BJ (cell line): ENCODE data around the gene GRAPL. TPM values are rescaled to one million over a fixed set of nuclear protein-coding genes. Genes with fewer than 3 reads are reported as not detected.
"Not testable (repeated sequence)": the region's sequence is repeated elsewhere in the genome, so short reads cannot be mapped to it uniquely, and the experiment has no call there.

Source experiments
- CTCF ChIA-PET: fragments of 350-600 bp; formaldehyde crosslinking; extraction: SDS; loops from one replicate; lab custom pipeline; 2021; ENCODE audit warnings: antibody characterized with exemption, inconsistent platforms; lab: Yijun Ruan, JAX
- POLR2A ChIA-PET: fragments of 300-600 bp; sonication (Branson Sonifier 250); formaldehyde crosslinking; extraction: SDS; loops from one replicate; lab custom pipeline; 2021; ENCODE audit warnings: antibody characterized with exemption; lab: Charles Lee
- DNase-seq: peaks from one replicate; pipeline ENCODE4 v3.0.0-alpha.2; 2011; ENCODE audit warnings: low read depth
- H3K27me3 ChIP-seq: 2 replicates; pipeline ENCODE4 v1.6.0; 2011; ENCODE audit warnings: low read length; ENCODE audit not compliant: control insufficient read depth, insufficient read depth
- H3K36me3 ChIP-seq: 2 replicates; pipeline ENCODE4 v1.5.1; 2011; ENCODE audit warnings: low read length; ENCODE audit not compliant: control insufficient read depth, insufficient read depth
- H3K4me3 ChIP-seq: 2 replicates; pipeline ENCODE4 v1.5.1; 2011; ENCODE audit warnings: low read depth, mild to moderate bottlenecking, control low read depth, low read length
- polyA minus RNA-seq: library from RNA; depleted of rRNA, polyadenylated mRNA; stranded (reverse); fragments of >200 nt; gene quantifications from 2 replicates; pipeline ENCODE4 v1.2.3, GENCODE V29; 2011; rRNA and poly(A)+ RNA removed
- polyA plus RNA-seq: library from polyadenylated mRNA; depleted of rRNA; stranded (reverse); fragments of >200 nt; gene quantifications from 2 replicates; pipeline ENCODE4 v1.2.3, GENCODE V29; 2011; rRNA removed

GRAPL gene
- polyA plus RNA-seq = not detected in 2 replicates
- polyA minus RNA-seq = not detected in 2 replicates

DNA sequence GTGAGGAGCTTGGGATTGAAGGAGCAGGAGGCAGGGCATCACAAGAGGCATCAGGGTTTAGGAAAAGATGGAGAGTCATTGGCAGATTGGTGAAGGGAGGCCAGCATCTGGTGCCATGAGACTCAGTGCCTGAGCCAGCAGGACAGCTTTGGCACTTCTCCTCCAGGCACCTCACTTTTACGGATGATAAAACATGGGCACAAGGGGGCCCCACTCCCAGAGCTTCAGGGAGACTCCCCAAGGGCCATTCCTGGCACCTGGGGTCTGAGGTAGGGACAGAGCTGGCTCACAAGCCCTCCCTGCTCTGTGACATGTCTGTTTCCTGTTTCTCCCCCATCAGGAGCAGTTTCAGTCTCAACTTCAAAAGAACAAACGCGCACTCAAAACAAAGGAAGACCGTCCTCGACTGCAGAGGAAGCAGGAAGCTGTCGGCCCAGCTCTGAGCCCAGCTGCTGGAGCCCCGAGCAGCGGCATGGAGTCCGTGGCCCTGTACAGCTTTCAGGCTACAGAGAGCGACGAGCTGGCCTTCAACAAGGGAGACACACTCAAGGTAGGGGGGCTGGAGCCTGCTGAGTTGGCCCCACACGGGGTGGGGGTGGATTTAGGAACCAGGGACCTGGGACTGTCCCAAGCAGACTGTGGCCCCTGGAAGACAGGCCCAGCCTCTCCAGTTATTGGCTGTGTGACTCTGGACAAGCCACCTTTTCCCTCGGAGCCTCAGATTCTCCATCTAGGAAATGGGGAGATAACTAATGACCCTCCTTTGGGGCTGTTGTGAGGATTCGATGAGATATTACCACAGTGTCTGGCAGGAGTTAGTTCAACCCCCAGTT, at the start of gene GRAPL:
Gene GRAPL, plus strand, starts transcription at position 442 of the 833 bp plus-strand sequence. Its CDS starts 31 bp downstream, at position 473.
- CTCF ChIA-PET = not testable (repeated sequence)

DNA sequence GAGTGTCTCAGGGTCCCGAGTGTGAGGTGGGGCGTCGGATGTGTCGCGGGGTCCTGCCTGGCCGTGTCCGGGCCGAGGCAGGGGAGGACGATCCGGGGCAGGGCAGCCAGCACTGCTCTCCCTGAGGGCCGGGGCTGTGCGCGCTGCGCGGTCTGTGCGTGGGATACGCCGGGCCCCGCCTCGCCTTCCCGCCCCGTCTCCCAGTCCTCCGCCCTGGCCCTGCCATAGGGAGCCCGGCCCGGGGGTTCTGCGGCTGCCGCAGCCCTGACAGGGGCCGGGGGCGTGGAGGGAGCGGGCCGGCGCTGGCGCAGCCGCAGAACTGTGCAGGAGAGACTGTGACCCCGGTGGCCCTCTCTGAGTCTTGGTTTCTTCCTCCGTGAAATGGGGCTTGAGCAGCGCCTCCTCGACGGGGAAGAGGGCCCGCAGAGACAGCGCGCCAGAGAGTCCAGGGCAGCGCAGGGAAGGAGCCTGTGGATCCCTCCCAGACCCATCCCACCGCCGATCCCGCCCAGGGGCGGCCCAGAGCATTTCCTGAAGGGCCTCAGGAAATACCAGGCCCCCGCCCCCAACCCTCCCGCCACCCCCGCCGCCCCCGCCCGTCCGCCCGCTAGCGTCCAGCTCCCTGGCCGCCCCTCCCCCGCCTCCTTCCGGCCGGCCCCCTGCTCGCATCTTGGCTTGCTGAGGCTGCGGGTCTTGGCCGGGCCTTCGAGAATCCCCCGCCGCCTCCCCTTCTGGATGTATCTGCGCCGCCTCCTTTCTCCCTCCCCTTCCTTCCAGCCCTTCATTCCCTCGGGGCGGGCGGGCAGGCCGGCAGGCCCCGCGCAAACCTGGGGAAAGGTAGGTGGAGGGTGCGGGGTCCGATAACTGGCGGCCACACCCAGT, 38.3 kb upstream of the GRAPL start:
- POLR2A ChIA-PET, DNase-seq, H3K4me3 ChIP-seq, CTCF ChIA-PET, H3K36me3 ChIP-seq, H3K27me3 ChIP-seq: not testable (repeated sequence)

More for the DNA sequence above, at the start of gene GRAPL:
- POLR2A ChIA-PET, H3K27me3 ChIP-seq, DNase-seq, H3K4me3 ChIP-seq, H3K36me3 ChIP-seq: not testable (repeated sequence)

DNA sequence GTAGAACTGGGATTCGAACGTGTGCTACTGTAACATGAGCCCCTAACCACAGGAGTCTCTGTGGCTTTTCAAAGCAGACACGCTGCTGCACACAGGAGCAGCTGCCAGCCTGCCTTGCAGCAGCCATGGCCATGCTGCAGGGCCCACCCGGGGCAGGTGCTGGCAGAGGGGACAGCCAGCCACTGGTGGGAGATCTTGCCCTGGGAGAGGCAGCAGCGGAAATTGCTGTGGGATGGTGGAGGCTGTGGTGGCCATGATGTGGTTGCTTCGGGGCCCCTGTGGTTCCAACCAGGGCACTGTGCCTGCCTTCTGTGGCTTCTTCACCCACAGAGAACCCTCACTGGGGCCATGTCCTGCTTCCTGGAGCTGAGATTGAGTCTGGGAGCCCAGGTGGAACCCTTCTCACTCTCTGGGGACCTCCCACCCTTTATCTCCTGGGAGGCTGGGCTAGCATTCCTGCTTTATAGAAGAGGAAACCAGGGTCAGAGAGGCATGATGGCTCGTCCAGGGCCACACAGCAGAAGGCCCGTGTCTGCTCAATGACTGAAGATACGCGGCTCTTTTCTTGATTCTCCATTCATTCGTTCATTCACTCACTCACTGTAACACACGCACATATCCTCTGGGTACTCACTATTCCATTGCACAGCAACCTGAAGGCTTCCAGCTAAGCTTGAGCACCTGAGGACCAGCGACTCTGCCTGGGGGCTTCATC, 37.2 kb upstream of the GRAPL start:
- DNase-seq, POLR2A ChIA-PET, H3K27me3 ChIP-seq, CTCF ChIA-PET, H3K36me3 ChIP-seq, H3K4me3 ChIP-seq: not testable (repeated sequence)

DNA sequence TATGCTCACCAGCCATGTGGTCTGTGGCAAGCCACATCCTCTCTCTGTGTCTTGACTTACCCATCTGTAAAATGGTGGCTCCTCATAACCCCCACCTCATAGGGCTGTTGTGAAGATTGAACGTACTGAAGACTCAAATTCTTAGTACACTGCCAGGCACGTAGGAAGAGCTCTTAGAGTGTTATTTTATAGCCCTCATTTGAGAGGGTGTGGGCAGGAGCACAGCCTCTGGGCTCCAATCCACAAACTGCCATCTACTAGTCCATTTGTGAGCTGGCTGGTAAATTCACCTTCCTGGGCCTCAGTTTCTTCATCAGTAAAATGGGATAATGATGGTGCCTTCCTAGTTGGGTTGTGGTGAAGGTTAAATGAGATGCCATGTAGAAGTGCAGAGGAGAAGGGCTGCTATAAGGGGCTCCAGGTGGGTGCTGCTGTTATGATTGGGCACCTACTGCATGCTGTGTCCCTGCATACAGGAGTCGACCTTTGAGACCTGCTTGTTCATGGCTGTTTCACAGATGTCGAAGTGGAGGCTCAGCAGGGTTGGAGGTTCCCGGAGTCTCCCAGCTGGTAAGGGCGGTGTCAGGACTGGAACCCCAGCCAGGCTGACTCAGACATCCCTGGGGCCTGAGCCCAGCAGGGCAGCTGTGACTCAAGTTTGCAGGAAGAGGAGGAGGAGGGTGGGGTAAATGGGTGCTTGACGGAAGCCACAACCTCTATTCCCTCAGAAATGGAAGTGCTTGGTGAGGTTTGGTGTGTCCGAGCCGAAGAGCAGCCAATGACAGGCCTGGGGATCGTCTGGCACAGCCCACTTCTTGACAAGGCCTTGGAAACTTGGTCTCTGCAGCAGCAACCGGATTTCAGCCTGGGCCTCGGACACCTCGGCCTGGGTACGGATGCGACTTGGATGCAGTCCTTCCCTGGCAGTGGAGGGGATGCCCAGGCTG, 34.4 kb upstream of the GRAPL start:
- CTCF ChIA-PET, H3K27me3 ChIP-seq, H3K36me3 ChIP-seq, H3K4me3 ChIP-seq, DNase-seq, POLR2A ChIA-PET: not testable (repeated sequence)

DNA sequence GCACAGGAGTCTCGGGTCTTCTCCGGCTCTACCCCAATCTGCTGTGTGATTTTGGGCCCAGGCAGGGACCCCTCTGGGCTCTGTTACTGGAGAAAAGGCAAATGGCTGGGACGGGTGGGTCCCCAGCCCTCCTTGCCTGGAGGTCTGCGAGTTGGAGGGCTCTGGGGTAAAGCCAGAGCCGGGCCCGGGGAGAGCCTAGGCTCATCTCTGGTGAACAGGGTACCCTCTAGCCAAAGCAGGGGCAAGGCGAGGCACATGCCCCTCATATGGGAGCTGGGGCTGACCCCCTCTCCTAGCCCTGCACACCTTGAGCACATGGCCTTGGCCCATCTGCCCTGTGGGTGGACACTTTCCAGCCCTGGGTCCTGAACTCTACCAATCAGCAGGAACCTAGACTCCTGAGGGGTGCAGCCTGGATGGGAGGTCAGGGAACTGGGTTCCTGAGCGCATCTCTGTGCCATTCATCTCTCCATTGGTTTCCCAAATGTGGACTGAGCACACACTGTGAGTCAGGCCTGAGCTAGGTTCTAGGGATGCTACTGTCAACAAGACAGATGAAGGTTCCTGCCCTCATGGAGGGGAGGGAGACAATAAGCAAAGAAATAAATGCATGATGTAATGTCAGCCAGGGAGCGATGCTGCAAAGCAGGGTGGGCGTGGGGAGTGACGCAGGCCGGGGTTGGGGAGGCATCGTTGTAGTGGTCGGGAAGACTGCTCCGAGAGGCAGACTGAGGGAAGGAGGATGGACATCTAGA, 33.5 kb upstream of the GRAPL start:
- H3K36me3 ChIP-seq, POLR2A ChIA-PET, CTCF ChIA-PET, H3K4me3 ChIP-seq, H3K27me3 ChIP-seq, DNase-seq: not testable (repeated sequence)

DNA sequence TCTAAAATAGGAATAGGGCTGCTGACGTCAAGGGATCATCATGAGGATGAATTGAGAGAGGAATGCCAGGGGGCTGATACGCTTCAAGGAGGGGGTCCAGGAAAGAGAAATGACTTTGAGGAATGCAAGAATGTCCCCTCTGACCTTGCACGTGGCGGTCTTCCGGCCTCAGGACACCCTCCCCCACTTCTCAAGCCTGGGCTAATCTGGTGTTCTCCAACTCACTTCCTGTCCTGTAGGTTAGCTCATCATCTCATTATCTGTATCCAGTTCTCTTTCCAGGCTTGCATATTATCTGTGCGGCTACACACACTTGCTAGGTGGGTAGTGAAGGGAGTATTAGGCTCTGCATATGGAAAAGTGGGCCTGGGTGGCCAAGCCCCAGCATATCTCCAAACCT, 18.9 kb upstream of the GRAPL start:
- CTCF ChIA-PET, DNase-seq, H3K4me3 ChIP-seq, H3K27me3 ChIP-seq, POLR2A ChIA-PET, H3K36me3 ChIP-seq: not testable (repeated sequence)

DNA sequence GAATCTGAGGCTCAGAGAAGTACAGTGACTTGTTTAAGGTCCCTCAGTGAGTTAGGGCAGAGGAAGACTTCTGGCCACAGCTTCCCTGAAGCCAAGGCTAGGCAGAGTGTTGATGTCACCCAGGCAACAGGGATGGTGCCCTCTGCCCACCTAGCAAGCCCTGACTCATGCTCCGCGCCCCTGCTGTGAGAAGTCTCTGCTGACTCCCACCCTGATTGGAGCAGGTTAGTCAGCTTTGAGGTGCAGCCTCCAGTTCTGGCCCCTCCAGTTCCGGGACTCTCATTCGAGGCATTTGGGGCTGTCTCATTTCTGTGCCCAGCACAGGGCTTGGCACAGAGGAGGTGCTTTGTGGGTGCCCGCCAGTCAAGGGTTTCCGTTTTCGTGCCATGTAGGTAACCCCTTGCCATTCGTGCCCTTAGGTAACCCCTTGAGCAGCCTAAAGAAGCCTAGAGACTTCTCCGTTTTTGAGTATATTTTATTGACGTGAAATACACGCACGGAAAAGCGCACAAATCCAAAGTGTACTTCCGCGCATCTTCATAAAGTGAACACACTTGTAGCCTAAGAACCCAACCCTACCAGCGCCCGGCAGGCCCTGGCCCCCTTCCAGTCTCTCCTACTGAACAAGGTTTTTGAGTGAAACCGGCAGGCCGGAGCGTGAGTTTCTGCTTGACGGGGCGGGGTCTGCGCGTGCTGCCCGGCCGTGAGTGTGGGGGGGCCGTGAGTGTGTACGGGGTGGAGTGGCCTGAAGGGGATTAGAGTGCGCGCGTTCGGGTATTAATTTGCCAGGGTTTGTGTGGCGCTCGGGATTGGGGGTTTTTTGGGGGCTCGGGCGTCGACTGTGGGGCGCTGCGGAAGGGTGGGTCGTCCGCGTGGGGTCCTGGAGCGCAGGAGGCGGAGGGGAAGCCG, 16.9 kb upstream of the GRAPL start:
- H3K27me3 ChIP-seq, CTCF ChIA-PET, H3K36me3 ChIP-seq, DNase-seq: not testable (repeated sequence)
- POLR2A ChIA-PET = interaction anchor here (0.6 kb wide), 1 partner anchor 910 kb away, joined by 9 read pairs; no protein-coding TSS in a partner anchor
- H3K4me3 ChIP-seq = peak overlapping the region; percentile 18; the same call in 1 of the 2 replicates

DNA sequence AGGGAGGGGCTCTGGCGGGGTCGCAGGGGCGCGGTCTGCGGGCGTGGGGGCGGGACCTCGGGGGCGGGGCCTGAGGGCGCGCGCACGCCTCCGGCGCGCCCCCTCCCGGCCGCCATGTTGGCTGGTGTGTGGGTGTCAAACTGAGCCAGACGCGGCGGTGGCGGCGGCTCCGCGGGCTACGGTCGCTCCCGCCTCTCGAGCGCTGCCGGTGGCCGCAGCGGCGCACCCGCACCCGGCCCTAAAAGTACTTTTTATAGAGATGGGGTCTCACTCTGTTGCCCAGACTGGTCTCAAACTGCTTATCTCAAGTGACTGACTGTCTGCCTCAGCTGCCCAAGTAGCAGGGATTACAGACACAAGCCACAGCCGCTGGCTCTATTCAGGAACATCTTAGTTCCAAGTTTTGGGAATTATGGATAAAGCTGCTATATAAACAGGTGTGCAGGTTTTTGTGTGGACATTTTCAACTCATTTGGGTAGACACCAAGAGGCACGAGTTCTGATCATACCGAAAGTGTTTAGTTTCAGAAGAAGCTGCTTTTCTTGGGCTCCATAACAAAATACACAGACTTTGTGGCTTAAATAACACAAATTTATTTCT, 16.2 kb upstream of the GRAPL start:
- H3K4me3 ChIP-seq = peak overlapping the region; percentile 35
- H3K27me3 ChIP-seq, DNase-seq, H3K36me3 ChIP-seq, CTCF ChIA-PET: not testable (repeated sequence)
- POLR2A ChIA-PET = interaction anchor here (0.6 kb wide), 1 partner anchor 911 kb away, joined by 9 read pairs; no protein-coding TSS in a partner anchor

DNA sequence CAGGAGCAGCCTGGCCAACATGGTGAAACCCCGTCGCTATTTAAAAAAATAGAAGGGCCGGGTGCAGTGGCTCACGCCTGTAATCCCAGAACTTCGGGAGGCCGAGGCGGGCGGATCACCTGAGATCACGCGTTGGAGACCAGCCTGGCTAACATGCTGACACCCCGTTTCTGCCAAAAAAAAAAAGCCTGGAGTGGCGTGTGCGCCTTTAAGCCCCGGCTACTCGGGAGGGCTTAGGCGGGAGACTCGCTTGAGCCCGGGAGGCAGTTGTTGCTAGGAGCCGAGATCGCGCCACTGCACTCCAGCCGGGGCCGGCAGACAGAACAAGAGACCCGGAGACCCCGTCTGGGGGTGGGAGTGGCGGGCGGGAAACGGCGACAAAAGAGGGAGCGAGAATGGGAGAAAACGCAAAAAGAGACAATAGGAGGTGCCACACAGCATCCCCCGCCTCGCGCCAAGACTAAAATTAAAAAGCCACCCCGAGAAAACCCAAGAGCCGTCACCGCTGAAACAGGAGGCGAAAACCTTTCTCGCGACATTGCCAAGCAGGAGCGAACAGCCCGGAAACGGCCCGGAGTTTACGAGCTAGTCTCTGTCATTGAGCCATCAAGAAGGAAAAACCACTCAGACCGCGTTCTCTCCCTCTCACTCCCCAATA, 15.5 kb upstream of the GRAPL start:
- peak overlapping the region; percentile 21; the same call in 1 of the 2 replicates for H3K4me3 ChIP-seq

More for the DNA sequence above, 15.5 kb upstream of the GRAPL start:
- peak; percentile 17 for DNase-seq
- H3K27me3 ChIP-seq, H3K36me3 ChIP-seq, POLR2A ChIA-PET, CTCF ChIA-PET: not testable (repeated sequence)
